ENCODE data around the gene KRTAP2-1.

- TF ChIP-seq CTCF (IDR thresholded peaks at IDR 0.05; ENCODE audit: low read depth, low read length) (no peak), EZH2phosphoT487 (IDR thresholded peaks at IDR 0.05; ENCODE audit: low read depth) (no peak)
Measured at GRCh38 chr17:41003926-41004325, 43.2 kb downstream of the KRTAP2-1 start.

Data from OCI-LY3 (cell line).